ENCODE data around the gene DDR1. TPM values are rescaled to one million over a fixed set of nuclear protein-coding genes. Genes with fewer than 3 reads are reported as not detected.

DDR1 gene
- total RNA-seq, 1 experiment from 2014 or later, result 258 TPM

DNA sequence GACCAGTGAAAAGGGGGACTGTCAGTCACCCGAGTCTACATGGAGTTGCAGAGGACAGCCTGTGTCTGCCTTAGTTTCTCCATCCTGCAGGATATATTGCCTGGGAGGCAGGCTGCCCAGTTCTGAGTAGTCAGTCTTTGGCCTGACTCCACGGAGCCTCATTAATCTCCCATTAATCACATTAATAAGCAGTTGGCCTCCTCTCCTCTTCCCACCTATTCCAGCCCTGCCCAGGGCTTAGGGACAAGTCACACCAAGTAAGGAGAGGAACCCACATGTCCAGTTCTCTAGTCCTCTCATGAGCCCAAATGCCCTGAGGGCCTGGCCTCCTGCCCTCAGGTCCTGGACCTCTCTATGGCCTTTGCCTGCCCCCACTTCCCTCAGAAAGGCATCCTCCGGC is 55.2 kb downstream of the DDR1 start:
- Histone ChIP-seq H3K4me2 (ENCODE audit: insufficient read depth, insufficient read length, low read length) (no peak overlapping the region), H3K79me2 (ENCODE audit: insufficient read depth, low read length) (no peaks in the 10 kb centered on the region), H4K8ac (replicated peaks; ENCODE audit: insufficient read length, low read depth, low read length) (no peak overlapping the region), H3K18ac (ENCODE audit: insufficient read length, low read depth, low read length) (no peak overlapping the region), H3K4ac (ENCODE audit: low read depth, low read length) (no peak overlapping the region), H3K14ac (ENCODE audit: insufficient read depth, low read length) (no peak overlapping the region), H3T11ph (ENCODE audit: low read length) (no peak overlapping the region), H3K9ac (ENCODE audit: extremely low read depth, insufficient read length, low read length) (no peak overlapping the region), H3K56ac (ENCODE audit: insufficient read length, low read depth, low read length) (no peak overlapping the region), H2BK20ac (ENCODE audit: low read depth, low read length, poor library complexity, severe bottlenecking) (no peak overlapping the region), H3K23ac (ENCODE audit: insufficient read length, low read depth, low read length) (no peak overlapping the region), H4K20me1 (ENCODE audit: control insufficient read depth, insufficient read depth, insufficient read length) (no peaks in the 10 kb centered on the region), H2BK120ac (ENCODE audit: low read depth, low read length, poor library complexity, severe bottlenecking) (no peak overlapping the region), H2BK5ac (ENCODE audit: insufficient read length, low read length) (no peak overlapping the region), H3K4me1 (ENCODE audit: insufficient read depth, low read length) (peaks cover 6% of the 10 kb centered on the region; the same call in 1 of the 2 replicates), H2BK15ac (ENCODE audit: low read depth, low read length) (no peak overlapping the region), H3K23me2 (ENCODE audit: insufficient read length, low read depth, low read length, poor library complexity, severe bottlenecking) (no peaks in the 10 kb centered on the region), H4K91ac (ENCODE audit: insufficient read length, low read depth, low read length) (no peak overlapping the region), H3K27ac (ENCODE audit: insufficient read length, low read depth, low read length) (no peak overlapping the region), H3K79me1 (ENCODE audit: insufficient read depth, low read depth, low read length, poor library complexity, severe bottlenecking) (no peaks in the 10 kb centered on the region), H3K27me3 (ENCODE audit: insufficient read depth, low read length) (no peaks in the 10 kb centered on the region), H4K5ac (ENCODE audit: insufficient read length, low read depth, low read length) (no peak overlapping the region), H2BK12ac (ENCODE audit: insufficient read length, low read depth, low read length) (no peak overlapping the region), H2AFZ (ENCODE audit: low read length) (no peak overlapping the region), H3K9me3 (ENCODE audit: control insufficient read depth, low read depth, low read length) (no peaks in the 10 kb centered on the region), H2AK5ac (ENCODE audit: insufficient read length, low read length) (no peak overlapping the region)
- Mint-ChIP-seq H3K27me3 (ENCODE audit: low read depth) (peaks cover 6% of the 10 kb centered on the region), H3K4me3 (no peak overlapping the region), H3K9me3 (no peaks in the 10 kb centered on the region), H3K27ac (no peak overlapping the region), H3K4me1 (peaks cover 32 to 50% of the 10 kb centered on the region in 2 experiments), H3K36me3 (ENCODE audit: insufficient read depth in 1 of 3, low read depth in 3 of 3) (no peaks in the 10 kb centered on the region)
- TF ChIP-seq, protein P1, sequence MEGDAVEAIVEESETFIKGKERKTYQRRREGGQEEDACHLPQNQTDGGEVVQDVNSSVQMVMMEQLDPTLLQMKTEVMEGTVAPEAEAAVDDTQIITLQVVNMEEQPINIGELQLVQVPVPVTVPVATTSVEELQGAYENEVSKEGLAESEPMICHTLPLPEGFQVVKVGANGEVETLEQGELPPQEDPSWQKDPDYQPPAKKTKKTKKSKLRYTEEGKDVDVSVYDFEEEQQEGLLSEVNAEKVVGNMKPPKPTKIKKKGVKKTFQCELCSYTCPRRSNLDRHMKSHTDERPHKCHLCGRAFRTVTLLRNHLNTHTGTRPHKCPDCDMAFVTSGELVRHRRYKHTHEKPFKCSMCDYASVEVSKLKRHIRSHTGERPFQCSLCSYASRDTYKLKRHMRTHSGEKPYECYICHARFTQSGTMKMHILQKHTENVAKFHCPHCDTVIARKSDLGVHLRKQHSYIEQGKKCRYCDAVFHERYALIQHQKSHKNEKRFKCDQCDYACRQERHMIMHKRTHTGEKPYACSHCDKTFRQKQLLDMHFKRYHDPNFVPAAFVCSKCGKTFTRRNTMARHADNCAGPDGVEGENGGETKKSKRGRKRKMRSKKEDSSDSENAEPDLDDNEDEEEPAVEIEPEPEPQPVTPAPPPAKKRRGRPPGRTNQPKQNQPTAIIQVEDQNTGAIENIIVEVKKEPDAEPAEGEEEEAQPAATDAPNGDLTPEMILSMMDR (conservative IDR thresholded peaks at IDR 0.05), result no peak
- no CpG with 5 or more reads among the region's 3 CpGs for WGBS (ENCODE audit: extremely low coverage, insufficient read length, low lambda C conversion rate)
- DNase-seq, result no peak

Measured in H9 (cell line).